ENCODE measurements around the gene PIP4P1.

Gene PIP4P1

DNA sequence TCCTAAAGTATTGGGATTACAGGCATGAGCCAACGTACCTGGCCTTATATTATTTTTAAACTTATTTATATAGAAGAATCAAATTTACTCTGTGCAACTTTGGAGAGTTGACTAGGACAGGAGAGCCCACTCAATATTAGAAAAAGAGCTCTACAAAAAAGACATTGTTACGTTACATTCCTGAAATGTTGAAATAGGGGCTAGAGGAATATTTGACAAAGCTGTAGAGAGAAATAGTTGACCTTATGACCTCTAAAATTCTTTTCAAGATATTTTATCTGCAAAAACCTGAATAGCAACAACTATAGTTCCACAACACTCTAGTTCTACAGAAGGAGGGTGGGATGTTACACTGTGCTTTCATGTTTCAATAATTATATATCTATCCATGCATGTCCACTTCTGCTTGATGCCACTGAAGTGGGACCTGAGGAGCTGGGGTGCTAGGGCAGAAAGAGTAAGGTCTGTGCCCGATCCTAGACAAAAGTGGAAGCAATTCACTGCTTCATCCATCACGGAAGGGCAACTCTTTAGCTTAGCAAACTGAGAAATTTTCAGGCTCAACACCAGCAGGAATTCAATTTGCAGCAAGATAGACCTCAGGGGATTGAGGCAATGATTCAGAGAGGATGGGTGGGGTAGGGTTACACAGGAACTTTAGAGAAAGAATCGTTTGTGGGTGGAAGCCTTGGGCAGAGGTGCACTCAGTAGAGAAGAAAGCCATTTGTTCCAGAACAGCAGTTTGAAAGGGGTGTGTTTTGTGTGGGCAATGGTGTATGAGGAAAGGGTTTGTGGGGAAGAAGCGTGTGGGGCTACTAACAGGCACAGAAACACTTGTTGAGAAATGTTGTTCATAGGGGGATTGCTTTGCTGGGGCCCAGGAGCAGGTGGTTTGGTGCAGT, 28.1 kb upstream of the PIP4P1 start:
- Mint-ChIP-seq H3K27me3 (no peaks in the 10 kb centered on the region), H3K36me3 (peaks cover 3 to 5% of the 10 kb centered on the region in 2 donors), H3K4me1 (peaks cover 43 to 66% of the 10 kb centered on the region in 2 donors), H3K4me3 (peak overlapping the region; percentile 58 to 71), H3K27ac (peak overlapping the region; percentile 74), H3K9me3 (peaks cover 0 to 1% of the 10 kb centered on the region in 2 donors)
- DNase-seq (peak; percentile 16), ATAC-seq (replicated peaks) (peak; percentile 66 to 76)

GRCh38 chr14:20487396-20487725, 26.1 kb upstream of the PIP4P1 start:
- no peak for ATAC-seq (replicated peaks)

GRCh38 chr14:20486684-20487395, 25.6 kb upstream of the PIP4P1 start:
- peak overlapping the region; percentile 44 for H3K27ac Mint-ChIP-seq
- no peaks in the 10 kb centered on the region for H3K27me3 Mint-ChIP-seq
- DNase-seq (no peak), ATAC-seq (replicated peaks) (no peak)
- H3K9me3 Mint-ChIP-seq, result peaks cover 0 to 1% of the 10 kb centered on the region in 2 donors
- H3K4me3 Mint-ChIP-seq, result peak overlapping the region in 1 of 2 donors; percentile 3
- H3K4me1 Mint-ChIP-seq, result peaks cover 34 to 48% of the 10 kb centered on the region in 2 donors
- peaks cover 3 to 5% of the 10 kb centered on the region in 2 donors for H3K36me3 Mint-ChIP-seq

More at GRCh38 chr14:20487396-20487725, 26.1 kb upstream of the PIP4P1 start:
- no peak for DNase-seq
- peaks cover 0 to 1% of the 10 kb centered on the region in 2 donors for H3K9me3 Mint-ChIP-seq
- H3K4me1 Mint-ChIP-seq, result peaks cover 33 to 52% of the 10 kb centered on the region in 2 donors
- H3K4me3 Mint-ChIP-seq, result peak overlapping the region in 1 of 2 donors; percentile 31
- H3K27ac Mint-ChIP-seq, result no peak overlapping the region
- no peaks in the 10 kb centered on the region for H3K27me3 Mint-ChIP-seq
- H3K36me3 Mint-ChIP-seq, result peaks cover 3% of the 10 kb centered on the region in 2 donors

DNA sequence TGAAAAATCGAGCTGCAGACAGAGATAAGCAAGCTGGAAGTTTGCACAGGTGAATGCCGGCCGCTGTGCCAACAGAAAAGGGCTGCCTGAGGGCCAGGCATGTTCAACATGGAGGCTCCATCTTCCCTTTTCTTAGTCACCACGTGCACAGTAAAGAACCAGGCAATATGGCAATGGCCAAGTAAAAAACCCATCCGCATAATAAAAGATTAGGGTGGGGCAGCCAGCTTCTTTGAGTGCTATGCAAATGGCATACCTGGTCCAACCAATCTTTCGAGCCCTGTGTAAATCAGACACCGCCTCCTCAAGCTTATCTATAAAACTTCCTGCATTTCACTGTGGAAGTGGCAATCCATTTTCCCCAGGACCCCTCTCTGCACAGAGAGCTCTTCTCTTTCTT, 24.7 kb upstream of the PIP4P1 start:
- H3K4me1 Mint-ChIP-seq, result peaks cover 27 to 39% of the 10 kb centered on the region in 2 donors
- no peak for ATAC-seq (replicated peaks)
- H3K9me3 Mint-ChIP-seq, result peaks cover 0 to 1% of the 10 kb centered on the region in 2 donors
- no peak overlapping the region for H3K27ac Mint-ChIP-seq
- DNase-seq, result no peak
- peaks cover 3 to 5% of the 10 kb centered on the region in 2 donors for H3K36me3 Mint-ChIP-seq
- no peak overlapping the region for H3K4me3 Mint-ChIP-seq
- no peaks in the 10 kb centered on the region for H3K27me3 Mint-ChIP-seq

DNA sequence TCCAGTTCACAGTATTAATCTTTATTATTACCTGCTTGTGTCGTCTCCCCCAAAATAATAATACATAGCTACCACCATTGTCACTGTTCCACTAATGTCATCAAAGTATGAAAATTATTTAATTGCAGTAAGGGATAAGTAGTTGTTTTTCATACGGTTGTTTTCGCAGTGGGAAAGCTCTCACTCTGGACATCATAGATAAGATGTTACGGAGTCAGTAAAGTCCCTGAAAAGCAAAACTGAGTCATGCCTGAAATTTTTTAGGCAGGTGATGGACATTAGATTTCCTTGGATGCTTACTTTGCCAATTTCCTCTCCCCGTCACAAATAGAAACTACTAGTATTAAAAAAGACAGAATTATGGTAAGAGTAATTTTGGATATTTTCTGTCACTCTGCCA, 21.1 kb upstream of the PIP4P1 start:
- H3K36me3 Mint-ChIP-seq, result peaks cover 19 to 22% of the 10 kb centered on the region in 2 donors
- no peaks in the 10 kb centered on the region for H3K27me3 Mint-ChIP-seq
- no peaks in the 10 kb centered on the region for H3K9me3 Mint-ChIP-seq
- DNase-seq (no peak), ATAC-seq (replicated peaks) (no peak)
- no peak overlapping the region for H3K4me3 Mint-ChIP-seq
- no peak overlapping the region for H3K27ac Mint-ChIP-seq
- peaks cover 10 to 13% of the 10 kb centered on the region in 2 donors for H3K4me1 Mint-ChIP-seq

DNA sequence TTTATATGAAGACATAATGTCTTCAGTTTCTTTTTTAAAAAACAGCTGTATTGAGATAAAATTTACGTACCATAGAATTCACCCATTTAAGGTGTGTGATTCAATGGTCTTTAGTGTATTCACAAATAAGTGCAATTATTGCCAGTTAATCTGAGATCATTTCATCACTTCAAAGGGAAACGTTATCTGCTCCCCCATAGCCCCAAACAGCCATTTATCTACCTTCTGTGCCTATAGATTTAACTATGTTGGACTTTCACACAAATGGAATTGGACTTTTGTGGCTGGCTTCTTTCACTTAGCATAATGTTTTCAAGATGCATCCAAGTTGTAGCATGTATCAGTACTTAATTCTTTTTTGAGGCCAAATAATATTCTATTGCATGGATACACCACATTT, 17.7 kb upstream of the PIP4P1 start:
- Mint-ChIP-seq H3K27me3 (no peaks in the 10 kb centered on the region), H3K9me3 (peaks cover 1 to 3% of the 10 kb centered on the region in 2 donors), H3K27ac (no peak overlapping the region), H3K4me1 (peaks cover 28 to 39% of the 10 kb centered on the region in 2 donors), H3K36me3 (peaks cover 47 to 52% of the 10 kb centered on the region in 2 donors), H3K4me3 (no peak overlapping the region)
- ATAC-seq (replicated peaks) (no peak), DNase-seq (no peak)

DNA sequence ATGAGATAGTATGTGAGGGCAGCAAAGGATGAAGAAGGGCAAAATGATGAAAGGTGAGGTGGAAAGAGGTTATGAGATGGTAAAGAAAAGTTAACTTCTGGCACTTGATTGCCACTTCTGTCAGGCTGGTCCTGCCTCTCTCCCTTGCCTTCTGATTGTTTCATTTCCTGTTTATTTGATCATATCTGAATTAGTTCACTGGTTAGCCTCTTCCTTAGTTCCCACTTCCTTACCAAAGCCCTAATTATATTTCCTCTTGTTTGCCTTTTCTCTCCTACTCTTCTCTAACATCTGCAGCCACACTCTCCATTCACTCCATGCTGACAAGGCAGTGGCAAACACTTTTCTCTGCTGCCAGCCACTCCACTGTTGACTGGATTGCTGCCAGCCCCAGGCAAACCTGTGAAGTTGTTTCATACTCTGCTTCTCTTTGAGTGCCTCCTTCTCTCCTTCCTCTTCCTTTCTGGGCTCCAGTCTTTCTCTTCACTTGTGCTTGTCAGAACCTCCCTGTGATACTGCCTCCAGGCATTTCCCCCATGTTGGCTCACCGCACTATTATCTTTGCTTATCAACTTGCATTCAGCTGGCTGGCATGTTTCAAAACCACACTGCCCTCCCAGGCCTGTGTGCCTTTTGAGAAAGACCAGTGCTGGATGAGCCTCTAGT, 16.1 kb upstream of the PIP4P1 start:
- DNase-seq (no peak), ATAC-seq (replicated peaks) (peak; percentile 78 to 85)
- H3K9me3 Mint-ChIP-seq, result peaks cover 1 to 3% of the 10 kb centered on the region in 2 donors
- H3K4me1 Mint-ChIP-seq, result peaks cover 36 to 50% of the 10 kb centered on the region in 2 donors
- H3K36me3 Mint-ChIP-seq, result peaks cover 55 to 60% of the 10 kb centered on the region in 2 donors
- peak overlapping the region; percentile 48 for H3K27ac Mint-ChIP-seq
- no peaks in the 10 kb centered on the region for H3K27me3 Mint-ChIP-seq
- H3K4me3 Mint-ChIP-seq, result peak overlapping the region; percentile 0 to 1

DNA sequence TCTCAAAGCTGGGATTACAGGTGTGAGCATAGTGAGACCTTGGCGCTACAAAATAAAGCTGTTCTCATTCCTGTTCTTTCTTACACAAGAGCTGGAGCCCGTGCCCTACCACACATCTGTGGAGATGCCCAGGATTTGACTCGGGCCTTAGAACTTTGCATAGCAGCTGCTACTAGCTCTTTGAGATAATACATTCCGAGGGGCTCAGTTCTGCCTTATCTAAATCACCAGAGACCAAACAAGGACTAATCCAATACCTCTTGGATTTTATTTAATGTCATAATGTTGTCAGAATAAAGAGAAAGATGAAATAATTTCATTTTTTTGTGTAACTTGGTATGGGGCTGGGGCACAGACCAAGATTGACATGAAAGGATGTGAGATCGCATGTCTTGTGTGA, 15.5 kb upstream of the PIP4P1 start:
- Mint-ChIP-seq H3K27ac (peak overlapping the region; percentile 48), H3K27me3 (no peaks in the 10 kb centered on the region)

GRCh38 chr14:20472536-20473169, 11.4 kb upstream of the PIP4P1 start:
- Mint-ChIP-seq H3K9me3 (peaks cover 1 to 3% of the 10 kb centered on the region in 2 donors), H3K27ac (peak overlapping the region; percentile 88), H3K36me3 (peaks cover 54 to 72% of the 10 kb centered on the region in 2 donors), H3K4me1 (peaks cover 55 to 73% of the 10 kb centered on the region in 2 donors), H3K27me3 (no peaks in the 10 kb centered on the region), H3K4me3 (peak overlapping the region in 1 of 2 donors; percentile 35)
- no peak for ATAC-seq (replicated peaks)
- no peak for DNase-seq

More for the DNA sequence above, 15.5 kb upstream of the PIP4P1 start:
- ATAC-seq (replicated peaks) (no peak), DNase-seq (no peak)
- Mint-ChIP-seq H3K4me3 (no peak overlapping the region), H3K9me3 (peaks cover 1 to 3% of the 10 kb centered on the region in 2 donors), H3K36me3 (peaks cover 58 to 65% of the 10 kb centered on the region in 2 donors), H3K4me1 (peaks cover 41 to 56% of the 10 kb centered on the region in 2 donors)

- Mint-ChIP-seq H3K4me1 (peaks cover 41 to 52% of the 10 kb centered on the region in 2 donors), H3K36me3 (peaks cover 37 to 52% of the 10 kb centered on the region in 2 donors), H3K27ac (peak overlapping the region; percentile 100), H3K27me3 (no peaks in the 10 kb centered on the region), H3K4me3 (peak overlapping the region; percentile 97 to 99), H3K9me3 (peaks cover 1 to 3% of the 10 kb centered on the region in 2 donors)
- DNase-seq (no peak), ATAC-seq (replicated peaks) (no peak)
These were observed 9.3 kb upstream of the PIP4P1 start for GRCh38 chr14:20470603-20470901.

DNA sequence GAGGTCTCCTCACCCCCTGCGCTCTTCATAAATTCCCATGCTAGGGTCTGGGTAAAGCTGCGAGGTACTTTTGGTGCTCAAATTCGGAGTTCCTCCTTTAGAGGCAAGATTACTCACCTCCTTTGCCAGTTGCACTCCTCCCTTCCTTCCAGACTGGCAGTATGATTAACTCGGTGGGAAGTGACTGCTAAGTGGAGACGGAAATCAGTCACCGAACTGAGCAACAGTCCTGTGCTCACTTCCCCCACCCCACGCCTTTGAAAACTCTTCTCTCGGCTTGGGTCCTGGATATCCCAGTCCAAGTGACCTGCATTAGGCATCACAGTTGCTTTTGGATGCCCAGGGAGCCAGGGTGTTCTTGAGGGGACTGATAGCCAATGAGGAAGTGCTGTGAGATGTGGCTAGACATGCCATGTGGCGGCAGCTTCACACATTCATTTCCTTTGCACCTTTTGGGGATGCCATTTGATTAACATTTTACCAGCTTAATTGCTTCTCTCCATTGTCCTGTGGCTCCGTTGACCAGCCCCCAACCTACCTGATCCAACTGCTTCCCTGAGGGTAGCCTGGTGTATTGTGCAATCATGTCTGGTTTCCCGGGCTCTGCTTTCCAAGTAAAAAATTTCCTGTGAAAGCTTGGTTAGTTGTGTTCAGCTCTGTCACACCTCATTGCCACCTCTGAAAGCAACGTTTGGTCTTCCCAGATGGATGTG, 8.8 kb upstream of the PIP4P1 start:
- H3K4me1 Mint-ChIP-seq, result peaks cover 38 to 49% of the 10 kb centered on the region in 2 donors
- ATAC-seq (replicated peaks) (peak; percentile 72 to 73), DNase-seq (peak; percentile 66)
- peak overlapping the region; percentile 97 to 99 for H3K4me3 Mint-ChIP-seq
- H3K27ac Mint-ChIP-seq, result peak overlapping the region; percentile 100
- peaks cover 32 to 47% of the 10 kb centered on the region in 2 donors for H3K36me3 Mint-ChIP-seq
- no peaks in the 10 kb centered on the region for H3K27me3 Mint-ChIP-seq
- peaks cover 1 to 2% of the 10 kb centered on the region in 2 donors for H3K9me3 Mint-ChIP-seq

- Mint-ChIP-seq H3K27ac (peak within 1 kb of the TSS; percentile 100), H3K36me3 (peaks cover 25 to 40% of the 10 kb centered on the region in 2 donors), H3K9me3 (no peaks in the 10 kb centered on the region), H3K27me3 (no peaks in the 10 kb centered on the region), H3K4me1 (peaks cover 38 to 49% of the 10 kb centered on the region in 2 donors), H3K4me3 (peak within 1 kb of the TSS; percentile 97 to 99)
- ATAC-seq (replicated peaks) (peak; percentile 94), DNase-seq (peak; percentile 85)
These were observed 8.1 kb upstream of the PIP4P1 start, which contains the start of gene PNP for GRCh38 chr14:20469242-20469889. Gene PNP (plus strand): TSS chr14:20469406. CDS start chr14:20469525, 119 bp downstream.
